Lower lobe of right lung (tissue), 2 donors: ENCODE measurements around the gene AP3D1. TPM values are rescaled to one million over a fixed set of nuclear protein-coding genes. Genes with fewer than 3 reads are reported as not detected.

Experiments used
- ATAC-seq, 2 donors: fragments of 200-7000 bp; cut with Tn5 transposase; one replicate each; pipeline ENCODE4 v1.9.1; 2020 to 2022; ENCODE audit warnings: mild to moderate bottlenecking in 2 of 2, moderate library complexity in 2 of 2
- DNase-seq: peaks from one replicate; pipeline ENCODE4 v3.0.0-alpha.2; 2020
- H3K27ac ChIP-seq: fragments of 200-600 bp; one replicate; pipeline ENCODE4 v1.8.0; 2022
- H3K27me3 ChIP-seq: fragments of 200-600 bp; one replicate; pipeline ENCODE4 v1.8.0; 2022; ENCODE audit warnings: low read depth
- H3K36me3 ChIP-seq: fragments of 200-600 bp; one replicate; pipeline ENCODE4 v1.8.0; 2022; ENCODE audit warnings: mild to moderate bottlenecking
- H3K4me1 ChIP-seq: fragments of 200-600 bp; one replicate; pipeline ENCODE4 v1.8.0; 2022
- H3K4me3 ChIP-seq: fragments of 200-600 bp; one replicate; pipeline ENCODE4 v1.8.0; 2022; ENCODE audit warnings: mild to moderate bottlenecking
- H3K9me3 ChIP-seq: fragments of 200-600 bp; one replicate; pipeline ENCODE4 v1.8.0; 2022
- CTCF ChIP-seq: fragments of 200-600 bp; IDR thresholded peaks from one replicate; pipeline ENCODE4 v1.8.0; 2022; ENCODE audit warnings: antibody characterized with exemption, mild to moderate bottlenecking
- intact Hi-C: fragments of 100-400 bp; cut with DNase I; formaldehyde crosslinking; loops from one replicate; pipeline ENCODE4 v1.11.0; 2022
- total RNA-seq: library from RNA; stranded (reverse); fragmentation: NEBNext Ultra II Directional; extraction: Animal tissue kit (Norgen Biotek cat#: 25700); gene quantifications from one replicate; pipeline ENCODE4 v1.2.1, GENCODE V29; 2021
- donor health status: DM: no; HTN: yes; CAD: no; lungs with severe emphysema.

The AP3D1 gene
- total RNA-seq, 1 donor from 2014 or later, result 99.5 TPM

GRCh38 chr19:2186071-2186846 is 34.9 kb upstream of the AP3D1 start:
- no peaks in the 10 kb centered on the region for H3K9me3 ChIP-seq
- H3K4me1 ChIP-seq, result peaks cover 61% of the 10 kb centered on the region

GRCh38 chr19:2185734-2186070 is 34.3 kb upstream of the AP3D1 start:
- TF ChIP-seq CTCF, result no peak
- Histone ChIP-seq H3K36me3 (peaks cover 55% of the 10 kb centered on the region), H3K4me1 (peaks cover 61% of the 10 kb centered on the region), H3K27me3 (no peaks in the 10 kb centered on the region), H3K9me3 (no peaks in the 10 kb centered on the region), H3K4me3 (no peak overlapping the region), H3K27ac (peak overlapping the region; percentile 75)
- no peak for DNase-seq
- no peak for ATAC-seq
- intact Hi-C loops, result no loop called here

More at GRCh38 chr19:2186071-2186846, 34.9 kb upstream of the AP3D1 start:
- peaks cover 55% of the 10 kb centered on the region for H3K36me3 ChIP-seq
- H3K27ac ChIP-seq, result peak overlapping the region; percentile 75
- TF ChIP-seq CTCF, result no peak
- peak overlapping the region; percentile 4 for H3K4me3 ChIP-seq
- no peaks in the 10 kb centered on the region for H3K27me3 ChIP-seq
- ATAC-seq (peak; percentile 82 to 87), DNase-seq (peak; percentile 83)
- intact Hi-C loops, result no loop called here

GRCh38 chr19:2184422-2184975 is 33.1 kb upstream of the AP3D1 start:
- Histone ChIP-seq H3K4me3 (no peak overlapping the region), H3K27ac (peak overlapping the region; percentile 75), H3K9me3 (no peaks in the 10 kb centered on the region), H3K36me3 (peaks cover 50% of the 10 kb centered on the region), H3K27me3 (no peaks in the 10 kb centered on the region), H3K4me1 (peaks cover 61% of the 10 kb centered on the region)
- ATAC-seq (no peak), DNase-seq (no peak)
- intact Hi-C loops, result no loop called here
- no peak for TF ChIP-seq CTCF

GRCh38 chr19:2181633-2181997 is 30.2 kb upstream of the AP3D1 start:
- H3K36me3 ChIP-seq, result peaks cover 32% of the 10 kb centered on the region
- H3K27me3 ChIP-seq, result no peaks in the 10 kb centered on the region
- H3K27ac ChIP-seq, result no peak overlapping the region
- peaks cover 44% of the 10 kb centered on the region for H3K4me1 ChIP-seq
- H3K9me3 ChIP-seq, result no peaks in the 10 kb centered on the region
- TF ChIP-seq CTCF, result no peak
- ATAC-seq (no peak), DNase-seq (no peak)
- no peak overlapping the region for H3K4me3 ChIP-seq
- intact Hi-C loops, result no loop called here

GRCh38 chr19:2180881-2181632 is 29.7 kb upstream of the AP3D1 start:
- intact Hi-C loops, result no loop called here
- peaks cover 29% of the 10 kb centered on the region for H3K36me3 ChIP-seq
- no peaks in the 10 kb centered on the region for H3K27me3 ChIP-seq
- ATAC-seq (no peak), DNase-seq (no peak)
- peaks cover 44% of the 10 kb centered on the region for H3K4me1 ChIP-seq
- H3K27ac ChIP-seq, result no peak overlapping the region
- TF ChIP-seq CTCF, result no peak
- H3K9me3 ChIP-seq, result no peaks in the 10 kb centered on the region
- no peak overlapping the region for H3K4me3 ChIP-seq
